ENCODE measurements around the gene ALPG. TPM values are rescaled to one million over a fixed set of nuclear protein-coding genes. Genes with fewer than 3 reads are reported as not detected.
"Not testable (repeated sequence)": the region's sequence is repeated elsewhere in the genome, so short reads cannot be mapped to it uniquely, and the experiment has no call there.

Gene ALPG
- polyA plus RNA-seq, 1 donor from 2014 or later = not detected

DNA sequence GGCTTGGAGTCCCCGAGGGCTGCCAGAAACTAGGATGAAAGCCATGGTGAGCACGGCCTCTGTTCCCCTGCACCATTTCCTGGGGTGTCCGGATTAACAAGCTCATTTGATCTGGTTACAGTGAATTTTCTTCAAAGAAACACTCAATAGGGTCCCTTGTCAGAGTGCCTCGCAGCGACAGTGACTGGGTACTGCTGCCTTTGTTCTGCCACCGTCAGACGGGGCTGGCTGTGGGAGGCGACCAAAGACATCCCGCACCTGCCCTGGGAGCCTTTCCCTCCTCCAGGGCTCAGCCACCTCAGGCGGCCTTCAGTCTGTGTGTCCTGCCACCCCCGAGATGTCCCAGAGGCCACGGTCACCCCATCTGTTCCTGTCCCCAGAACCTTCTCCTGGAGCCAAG, 36.6 kb upstream of the ALPG start:
- not testable (repeated sequence) for H3K9me3 Mint-ChIP-seq, H3K4me3 Mint-ChIP-seq, H3K27me3 Mint-ChIP-seq, H3K36me3 Mint-ChIP-seq, H3K4me1 Mint-ChIP-seq
- H3K27ac Mint-ChIP-seq = peak overlapping the region in 1 of 3 donors; percentile 27

DNA sequence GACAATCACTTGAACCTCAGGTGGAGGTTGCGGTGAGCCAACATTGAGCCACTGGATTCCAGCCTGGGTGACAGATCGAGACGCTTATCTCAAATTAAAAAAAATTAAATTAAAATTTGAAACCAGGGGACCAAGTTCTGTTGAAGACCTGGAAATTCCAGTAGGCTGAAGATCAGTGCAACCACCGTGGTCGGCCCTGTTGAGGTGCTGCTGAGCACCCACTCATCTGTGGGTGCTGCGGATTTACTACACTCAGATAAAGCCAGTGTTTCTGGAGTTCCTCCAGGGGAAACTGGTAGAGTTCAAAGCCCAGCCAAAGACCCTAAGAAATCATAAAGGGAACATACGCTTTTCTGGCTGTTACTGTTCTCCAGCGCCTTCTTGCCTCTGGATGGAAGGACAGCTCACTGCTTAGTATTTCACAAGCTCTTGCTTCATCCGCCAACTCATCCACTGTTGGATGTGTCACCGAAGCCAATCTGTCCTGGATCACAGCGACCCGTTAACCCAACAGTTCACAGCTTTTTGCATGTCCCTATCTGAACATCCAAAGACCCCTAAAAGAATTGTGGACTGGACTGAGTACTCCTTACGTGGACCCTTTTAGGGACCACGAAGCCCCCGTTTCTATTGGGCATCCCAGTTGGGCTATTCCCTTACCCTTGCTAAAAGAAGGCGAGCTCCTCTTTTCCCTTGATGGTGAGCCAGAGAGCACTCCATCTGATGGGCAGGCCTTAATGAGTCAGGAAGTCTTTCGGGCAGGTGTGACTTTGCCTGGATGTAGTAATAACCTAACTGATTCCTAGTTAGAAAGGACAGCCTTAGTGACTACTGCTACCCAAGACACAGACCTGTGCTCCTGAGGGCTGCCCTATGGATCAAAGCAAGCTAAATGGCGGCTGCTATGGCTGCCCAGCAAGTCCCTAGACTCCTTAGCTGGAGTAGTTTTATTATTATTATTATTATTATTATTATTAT, 34.1 kb upstream of the ALPG start:
- H3K4me3 Mint-ChIP-seq = no peak overlapping the region
- H3K27me3 Mint-ChIP-seq = peaks cover 5% of the 10 kb centered on the region
- H3K36me3 Mint-ChIP-seq = no peaks in the 10 kb centered on the region
- peaks cover 0 to 2% (median 0%) of the 10 kb centered on the region in 3 donors for H3K9me3 Mint-ChIP-seq
- H3K4me1 Mint-ChIP-seq = no peaks in the 10 kb centered on the region
- no peak overlapping the region for H3K27ac Mint-ChIP-seq

DNA sequence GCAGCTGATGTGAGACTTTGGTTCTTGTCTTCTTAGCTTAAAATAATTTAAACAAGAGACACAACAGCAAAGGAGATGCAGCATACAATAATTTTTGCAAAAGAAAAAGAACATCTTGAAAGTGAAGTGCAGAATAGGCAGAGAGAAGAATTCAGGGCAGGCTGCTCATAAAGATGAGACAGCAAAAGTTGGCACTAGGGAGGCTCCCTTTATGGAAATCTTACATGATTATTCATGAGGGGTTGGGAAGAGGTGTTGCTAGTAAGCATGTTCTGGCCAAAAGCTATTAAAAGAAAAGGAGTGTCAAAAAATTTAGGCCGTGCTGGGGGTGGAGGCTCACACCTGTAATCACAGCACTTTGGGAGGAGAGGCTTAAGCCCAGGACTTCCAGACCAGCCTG, 32.3 kb upstream of the ALPG start:
- Mint-ChIP-seq H3K27ac (no peak overlapping the region), H3K4me1 (peaks cover 0 to 2% (median 0%) of the 10 kb centered on the region in 3 donors), H3K27me3 (peaks cover 11% of the 10 kb centered on the region), H3K9me3 (peaks cover 0 to 2% (median 0%) of the 10 kb centered on the region in 3 donors), H3K36me3 (no peaks in the 10 kb centered on the region), H3K4me3 (no peak overlapping the region)

DNA sequence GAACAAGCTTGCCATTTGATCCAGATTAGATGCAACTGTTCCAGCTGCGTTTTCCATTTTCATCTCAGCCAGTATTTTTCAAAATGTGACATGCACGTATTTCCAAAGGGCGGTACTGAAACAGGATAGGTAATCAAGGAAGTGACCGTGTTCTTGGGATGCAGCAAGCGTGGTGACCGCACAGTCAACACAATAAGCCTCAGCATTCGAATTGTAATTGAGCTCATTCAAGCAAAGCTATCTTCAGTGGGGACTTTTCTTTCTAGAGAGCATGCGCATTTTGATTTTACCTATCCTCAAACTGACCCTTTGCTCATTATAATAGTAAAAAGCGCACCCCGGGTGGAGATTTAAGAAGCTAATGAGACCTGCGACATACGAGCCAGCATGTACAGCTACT, 31.5 kb upstream of the ALPG start:
- peaks cover 0 to 2% (median 0%) of the 10 kb centered on the region in 3 donors for H3K4me1 Mint-ChIP-seq
- peak overlapping the region in 1 of 3 donors; percentile 32 for H3K27ac Mint-ChIP-seq
- peaks cover 0 to 2% (median 0%) of the 10 kb centered on the region in 3 donors for H3K9me3 Mint-ChIP-seq

DNA sequence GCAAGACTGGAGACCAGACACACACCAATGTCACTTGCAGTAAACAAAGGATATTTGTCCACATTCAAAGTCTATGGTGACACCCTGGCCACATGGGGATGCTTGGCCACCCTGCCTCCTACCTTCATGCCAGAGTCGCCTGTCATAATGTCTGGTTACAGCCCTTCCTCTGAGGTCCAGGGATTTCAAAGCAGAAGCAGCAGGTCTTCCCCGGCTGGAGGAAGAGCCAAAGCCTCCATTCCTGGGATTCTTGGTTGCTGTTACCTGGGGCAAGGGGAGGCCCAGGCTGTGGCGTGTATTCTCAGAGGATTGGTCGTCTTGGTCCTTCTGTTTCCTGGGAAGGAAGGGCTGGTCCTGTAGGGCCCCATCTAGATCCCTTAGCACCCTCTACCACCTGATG, 30.4 kb upstream of the ALPG start:
- peaks cover 0 to 1% (median 0%) of the 10 kb centered on the region in 3 donors for H3K9me3 Mint-ChIP-seq
- H3K4me3 Mint-ChIP-seq = no peak overlapping the region
- no peaks in the 10 kb centered on the region for H3K36me3 Mint-ChIP-seq
- no peak overlapping the region for H3K27ac Mint-ChIP-seq
- peaks cover 0 to 2% (median 0%) of the 10 kb centered on the region in 3 donors for H3K4me1 Mint-ChIP-seq
- H3K27me3 Mint-ChIP-seq = peaks cover 15% of the 10 kb centered on the region

More for the DNA sequence above, 31.5 kb upstream of the ALPG start:
- no peaks in the 10 kb centered on the region for H3K36me3 Mint-ChIP-seq
- peaks cover 15% of the 10 kb centered on the region for H3K27me3 Mint-ChIP-seq
- no peak overlapping the region for H3K4me3 Mint-ChIP-seq

DNA sequence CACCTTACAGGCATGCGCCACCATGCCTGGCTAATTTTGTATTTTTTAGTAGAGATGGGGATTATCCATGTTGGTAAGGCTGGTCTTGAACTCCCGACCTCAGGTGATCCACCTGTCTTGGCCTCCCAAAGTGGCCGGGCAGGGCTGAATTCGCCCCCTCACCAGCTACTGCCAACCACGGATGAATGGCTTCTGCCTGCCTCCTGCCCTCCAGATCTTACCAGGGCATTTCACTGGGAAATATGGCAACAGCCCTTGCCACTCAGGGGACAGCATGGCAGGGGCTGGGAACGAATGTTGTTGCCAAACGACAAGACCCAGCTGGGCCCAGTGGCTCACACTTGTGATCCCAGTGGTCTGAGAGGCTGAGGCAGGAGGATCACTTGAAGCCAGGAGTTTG, 29.9 kb upstream of the ALPG start:
- H3K4me3 Mint-ChIP-seq = no peak overlapping the region
- H3K27ac Mint-ChIP-seq = no peak overlapping the region
- H3K9me3 Mint-ChIP-seq = no peaks in the 10 kb centered on the region
- H3K36me3 Mint-ChIP-seq = no peaks in the 10 kb centered on the region
- peaks cover 0 to 2% (median 0%) of the 10 kb centered on the region in 3 donors for H3K4me1 Mint-ChIP-seq
- H3K27me3 Mint-ChIP-seq = peaks cover 15% of the 10 kb centered on the region

DNA sequence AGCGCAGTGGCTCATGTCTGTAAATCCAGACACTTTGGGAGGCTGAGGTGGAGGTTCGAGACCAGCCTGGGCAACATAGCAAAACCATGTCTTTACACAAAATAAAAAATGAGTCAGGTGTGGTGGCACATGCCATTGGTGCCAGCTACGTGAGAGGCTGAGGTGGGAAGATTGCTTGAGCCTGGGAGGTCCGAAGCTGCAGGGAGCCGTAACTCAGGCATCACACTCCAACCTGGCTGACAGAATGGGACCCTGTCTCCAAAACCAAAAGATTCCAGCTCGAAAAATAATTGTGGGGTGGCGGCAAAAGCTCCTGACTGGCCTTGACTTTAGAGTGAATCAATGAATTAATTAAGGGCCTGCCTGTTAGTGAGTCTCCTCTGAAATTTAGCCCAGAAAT, 29.3 kb upstream of the ALPG start:
- H3K9me3 Mint-ChIP-seq = no peaks in the 10 kb centered on the region
- no peaks in the 10 kb centered on the region for H3K36me3 Mint-ChIP-seq
- peaks cover 18% of the 10 kb centered on the region for H3K27me3 Mint-ChIP-seq
- no peak overlapping the region for H3K27ac Mint-ChIP-seq
- peaks cover 0 to 2% (median 0%) of the 10 kb centered on the region in 3 donors for H3K4me1 Mint-ChIP-seq
- no peak overlapping the region for H3K4me3 Mint-ChIP-seq

DNA sequence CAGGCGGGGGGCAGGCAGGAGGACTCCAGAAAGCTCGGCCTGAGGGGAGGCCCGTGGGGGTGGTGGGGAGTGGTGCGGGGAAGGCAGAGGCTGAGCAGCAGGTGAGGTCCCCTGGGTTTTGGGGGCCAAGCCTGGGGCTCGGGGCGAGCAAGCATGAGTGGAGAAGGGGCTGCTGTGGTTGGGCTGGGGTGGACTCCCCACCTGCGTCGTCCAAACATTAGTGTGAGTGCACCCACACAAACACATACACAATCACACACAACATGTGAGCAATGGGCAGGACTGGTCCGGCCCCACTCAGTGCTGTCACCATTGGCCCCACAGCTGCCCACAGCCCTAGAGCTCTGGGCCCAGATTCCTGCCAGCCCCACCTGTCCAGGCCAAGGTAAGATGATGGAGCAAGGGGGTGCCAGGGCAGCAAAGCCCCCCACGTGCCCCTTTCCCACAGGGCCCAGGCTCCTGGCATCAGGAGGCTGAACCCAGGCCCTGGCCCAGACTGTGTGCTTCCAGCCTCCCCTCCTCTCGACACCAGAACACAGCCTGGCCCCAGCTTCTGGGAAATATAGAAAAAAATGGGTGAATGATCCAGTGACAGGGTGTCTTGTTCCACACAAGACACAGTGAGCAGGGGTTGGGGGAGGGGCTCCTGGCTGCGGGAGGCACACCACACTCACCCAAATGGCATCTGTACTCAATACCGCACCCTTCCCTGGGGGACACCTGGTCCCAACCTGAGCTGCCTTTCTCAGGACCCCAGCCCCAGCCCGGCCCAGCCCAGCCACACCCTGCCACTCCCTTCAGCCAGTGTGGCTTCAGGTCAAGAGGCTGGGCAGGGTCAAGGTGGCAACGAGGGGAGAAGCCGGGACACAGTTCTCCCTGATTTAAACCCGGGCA, 28.6 kb upstream of the ALPG start:
- Mint-ChIP-seq H3K27ac (no peak overlapping the region), H3K9me3 (no peaks in the 10 kb centered on the region), H3K36me3 (no peaks in the 10 kb centered on the region), H3K27me3 (peaks cover 21% of the 10 kb centered on the region), H3K4me3 (no peak overlapping the region), H3K4me1 (peaks cover 0 to 2% (median 0%) of the 10 kb centered on the region in 3 donors)

DNA sequence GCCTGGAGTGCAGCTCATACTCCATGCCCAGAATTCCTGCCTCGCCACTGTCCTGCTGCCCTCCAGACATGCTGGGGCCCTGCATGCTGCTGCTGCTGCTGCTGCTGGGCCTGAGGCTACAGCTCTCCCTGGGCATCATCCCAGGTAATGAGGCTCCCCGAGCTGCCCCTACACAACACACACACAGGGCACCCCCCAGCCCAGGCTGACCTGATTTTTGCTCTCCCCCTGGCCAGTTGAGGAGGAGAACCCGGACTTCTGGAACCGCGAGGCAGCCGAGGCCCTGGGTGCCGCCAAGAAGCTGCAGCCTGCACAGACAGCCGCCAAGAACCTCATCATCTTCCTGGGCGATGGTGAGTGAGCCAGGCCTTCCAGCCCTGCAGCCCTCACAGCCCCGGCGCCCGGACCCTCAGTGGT, 27.9 kb upstream of the ALPG start, which contains the start of gene ALPP:
ALPP (plus strand) TSS at position 17 of the 417 bp plus-strand sequence; CDS start at position 69, 52 bp downstream.
- H3K4me3 Mint-ChIP-seq, H3K9me3 Mint-ChIP-seq, H3K27ac Mint-ChIP-seq, H3K36me3 Mint-ChIP-seq, H3K4me1 Mint-ChIP-seq: not testable (repeated sequence)
- H3K27me3 Mint-ChIP-seq = peaks cover 21% of the 10 kb centered on the region

DNA sequence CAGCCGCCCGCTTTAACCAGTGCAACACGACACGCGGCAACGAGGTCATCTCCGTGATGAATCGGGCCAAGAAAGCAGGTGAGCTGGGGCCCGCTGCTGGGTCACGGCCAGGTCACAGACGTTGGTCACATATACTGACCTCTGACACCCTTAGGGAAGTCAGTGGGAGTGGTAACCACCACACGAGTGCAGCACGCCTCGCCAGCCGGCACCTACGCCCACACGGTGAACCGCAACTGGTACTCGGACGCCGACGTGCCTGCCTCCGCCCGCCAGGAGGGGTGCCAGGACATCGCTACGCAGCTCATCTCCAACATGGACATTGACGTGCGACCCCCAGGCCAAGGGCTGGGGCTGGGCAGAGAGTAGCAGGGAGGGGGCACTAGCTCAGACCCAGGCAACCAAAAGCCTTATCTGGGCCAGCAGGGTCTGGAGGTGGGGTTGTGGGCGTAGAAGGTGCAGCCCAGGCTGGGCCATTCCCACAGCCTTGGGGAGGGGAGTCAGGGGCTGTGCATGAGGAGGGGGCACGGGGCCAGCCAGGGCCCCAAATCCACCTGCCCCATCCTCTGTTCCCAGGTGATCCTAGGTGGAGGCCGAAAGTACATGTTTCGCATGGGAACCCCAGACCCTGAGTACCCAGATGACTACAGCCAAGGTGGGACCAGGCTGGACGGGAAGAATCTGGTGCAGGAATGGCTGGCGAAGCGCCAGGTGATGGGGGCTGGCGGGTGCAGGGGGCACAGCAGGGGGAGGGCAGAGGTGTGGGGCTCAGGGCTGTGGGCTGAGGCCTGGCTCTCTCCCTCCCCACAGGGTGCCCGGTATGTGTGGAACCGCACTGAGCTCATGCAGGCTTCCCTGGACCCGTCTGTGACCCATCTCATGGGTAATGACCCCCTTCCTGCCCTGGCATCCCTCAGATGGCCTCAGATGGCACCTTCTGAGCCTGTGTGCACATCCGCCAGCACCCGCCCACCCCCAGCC, 26.7 kb upstream of the ALPG start:
- not testable (repeated sequence) for H3K36me3 Mint-ChIP-seq, H3K9me3 Mint-ChIP-seq, H3K4me1 Mint-ChIP-seq, H3K4me3 Mint-ChIP-seq, H3K27ac Mint-ChIP-seq
- H3K27me3 Mint-ChIP-seq = peaks cover 21% of the 10 kb centered on the region

DNA sequence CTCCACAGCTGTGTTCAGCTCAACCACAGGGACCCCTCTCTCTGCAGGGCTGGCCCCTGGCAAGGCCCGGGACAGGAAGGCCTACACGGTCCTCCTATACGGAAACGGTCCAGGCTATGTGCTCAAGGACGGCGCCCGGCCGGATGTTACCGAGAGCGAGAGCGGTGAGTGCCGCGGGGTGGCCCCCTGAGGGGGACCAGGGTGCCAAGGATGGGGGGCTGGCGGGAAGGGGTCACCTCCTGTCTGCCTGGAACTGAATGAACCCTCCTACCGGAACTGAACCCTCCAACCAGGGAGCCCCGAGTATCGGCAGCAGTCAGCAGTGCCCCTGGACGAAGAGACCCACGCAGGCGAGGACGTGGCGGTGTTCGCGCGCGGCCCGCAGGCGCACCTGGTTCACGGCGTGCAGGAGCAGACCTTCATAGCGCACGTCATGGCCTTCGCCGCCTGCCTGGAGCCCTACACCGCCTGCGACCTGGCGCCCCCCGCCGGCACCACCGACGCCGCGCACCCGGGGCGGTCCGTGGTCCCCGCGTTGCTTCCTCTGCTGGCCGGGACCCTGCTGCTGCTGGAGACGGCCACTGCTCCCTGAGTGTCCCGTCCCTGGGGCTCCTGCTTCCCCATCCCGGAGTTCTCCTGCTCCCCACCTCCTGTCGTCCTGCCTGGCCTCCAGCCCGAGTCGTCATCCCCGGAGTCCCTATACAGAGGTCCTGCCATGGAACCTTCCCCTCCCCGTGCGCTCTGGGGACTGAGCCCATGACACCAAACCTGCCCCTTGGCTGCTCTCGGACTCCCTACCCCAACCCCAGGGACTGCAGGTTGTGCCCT, 25.2 kb upstream of the ALPG start:
- not testable (repeated sequence) for H3K4me1 Mint-ChIP-seq, H3K27ac Mint-ChIP-seq, H3K9me3 Mint-ChIP-seq, H3K4me3 Mint-ChIP-seq, H3K36me3 Mint-ChIP-seq
- H3K27me3 Mint-ChIP-seq = peaks cover 33% of the 10 kb centered on the region

DNA sequence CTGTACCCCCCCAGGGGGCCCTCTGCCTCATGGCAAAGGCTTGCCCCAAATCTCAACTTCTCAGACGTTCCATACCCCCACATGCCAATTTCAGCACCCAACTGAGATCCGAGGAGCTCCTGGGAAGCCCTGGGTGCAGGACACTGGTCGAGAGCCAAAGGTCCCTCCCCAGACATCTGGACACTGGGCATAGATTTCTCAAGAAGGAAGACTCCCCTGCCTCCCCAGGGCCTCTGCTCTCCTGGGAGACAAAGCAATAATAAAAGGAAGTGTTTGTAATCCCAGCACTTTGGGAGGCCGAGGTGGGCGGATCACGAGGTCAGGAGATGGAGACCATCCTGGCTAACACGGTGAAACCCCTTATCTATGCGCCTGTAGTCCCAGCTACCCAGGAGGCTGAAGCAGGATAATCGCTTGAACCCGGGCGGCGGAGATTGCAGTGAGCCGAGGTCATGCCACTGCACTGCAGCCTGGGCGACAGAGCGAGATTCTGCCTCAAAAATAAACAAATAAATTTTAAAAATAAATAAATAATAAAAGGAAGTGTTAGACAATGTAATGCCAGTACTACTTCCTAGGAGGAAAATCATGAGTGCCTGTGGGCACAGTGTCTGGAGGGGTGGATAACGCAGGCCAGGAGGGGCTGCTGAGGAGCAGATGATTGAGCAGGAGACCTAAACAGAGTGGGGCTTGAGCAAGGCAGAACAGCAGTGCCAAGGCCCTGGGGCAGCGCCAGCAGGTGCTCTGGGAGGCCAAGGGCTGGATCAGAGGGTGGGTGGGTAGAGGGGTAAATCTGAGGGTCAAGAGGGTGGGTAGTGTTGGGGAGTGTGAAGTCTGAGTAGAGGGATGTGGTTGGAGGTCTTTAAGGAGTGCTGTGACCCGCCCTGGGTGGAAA, 24.1 kb upstream of the ALPG start:
- Mint-ChIP-seq H3K27me3 (peaks cover 32% of the 10 kb centered on the region), H3K9me3 (no peaks in the 10 kb centered on the region), H3K27ac (no peak overlapping the region), H3K4me3 (no peak overlapping the region), H3K4me1 (peaks cover 2 to 7% (median 4%) of the 10 kb centered on the region in 3 donors), H3K36me3 (no peaks in the 10 kb centered on the region)

DNA sequence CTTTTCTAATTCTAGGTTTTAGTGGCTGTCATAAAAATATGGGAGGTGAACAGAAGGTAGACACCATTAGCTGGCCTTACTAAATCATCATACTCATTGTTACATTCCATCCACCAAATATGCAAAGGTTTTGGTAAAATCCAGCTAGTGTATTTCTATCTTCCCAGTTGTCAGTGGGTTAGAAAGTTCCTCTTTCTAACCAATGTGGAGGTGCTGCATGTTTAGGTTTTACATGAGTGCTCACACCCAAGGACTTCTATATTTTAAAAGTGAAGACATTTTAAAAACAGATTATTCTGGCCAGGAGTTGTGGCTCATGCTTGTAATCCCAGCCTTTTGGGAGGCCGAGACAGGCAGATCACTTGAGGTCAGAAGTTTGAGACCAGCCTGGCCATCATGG, 22.2 kb upstream of the ALPG start:
- no peaks in the 10 kb centered on the region for H3K9me3 Mint-ChIP-seq
- H3K36me3 Mint-ChIP-seq = no peaks in the 10 kb centered on the region
- no peak overlapping the region for H3K27ac Mint-ChIP-seq
- peaks cover 31% of the 10 kb centered on the region for H3K27me3 Mint-ChIP-seq
- peaks cover 0 to 10% (median 5%) of the 10 kb centered on the region in 3 donors for H3K4me1 Mint-ChIP-seq
- peak overlapping the region in 1 of 4 donors; percentile 65 for H3K4me3 Mint-ChIP-seq

Measured in IgD-negative memory B cell (primary cell).